ENCODE measurements around the gene PLAC1. TPM values are rescaled to one million over a fixed set of nuclear protein-coding genes. Genes with fewer than 3 reads are reported as not detected.

PLAC1 gene
- total and polyA plus RNA-seq, 2 of the 13 experiments (the other 11 are each of a cell fraction or from before 2014, with no cell fraction given), result 0.40 to 2.7 TPM

DNA sequence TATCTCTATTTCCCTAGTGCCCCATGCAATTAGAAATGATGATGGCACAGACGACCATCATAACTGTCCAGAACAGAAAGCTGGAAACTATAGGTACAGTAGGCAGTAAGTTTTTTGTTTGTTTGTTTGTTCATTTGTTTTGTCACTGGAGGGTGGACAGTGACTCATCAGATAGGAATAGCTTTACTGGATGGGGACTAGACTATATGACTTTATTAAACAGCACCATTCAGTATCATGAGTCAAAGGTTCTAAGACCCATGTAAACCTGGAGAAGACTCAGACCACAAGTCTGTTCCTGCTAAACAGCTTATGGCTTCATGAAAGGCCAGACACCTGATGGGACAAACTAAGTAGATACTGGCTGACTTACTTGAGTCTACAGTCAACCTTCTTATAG, 38.4 kb downstream of the PLAC1 start:
- no peak for TF ChIP-seq ZBTB34 (CRISPR knock-in tag; IDR thresholded peaks at IDR 0.05)
- no peak for TF ChIP-seq TCF7L2 (IDR thresholded peaks at IDR 0.05; ENCODE audit: low read depth, low read length)
- no peak for TF ChIP-seq SETDB1 (CRISPR knock-in tag; IDR thresholded peaks at IDR 0.05; ENCODE audit: borderline replicate concordance)
- no peak for TF ChIP-seq EHMT2 (IDR thresholded peaks at IDR 0.05; ENCODE audit: borderline replicate concordance, low read depth, low read length)
- no peak for TF ChIP-seq BHLHE40 (IDR thresholded peaks at IDR 0.05; ENCODE audit: low read length)
- no peak for TF ChIP-seq BCL6 (CRISPR knock-in tag; IDR thresholded peaks at IDR 0.05)
- no peak for TF ChIP-seq MAFK (conservative IDR thresholded peaks at IDR 0.05 in 1 of 2, IDR thresholded peaks at IDR 0.05 in 1 of 2; ENCODE audit: low read length in 2 of 2)
- no peak for TF ChIP-seq TOE1 (CRISPR knock-in tag; IDR thresholded peaks at IDR 0.05)
- TF ChIP-seq FLYWCH1 (CRISPR knock-in tag; IDR thresholded peaks at IDR 0.05), result no peak
- DNase-seq (ENCODE audit: low spot score) (no peak), FAIRE-seq (no peak), ATAC-seq (no peak)
- Histone ChIP-seq H3K27ac (ENCODE audit: extremely low read length, insufficient read depth, low read length) (no peak overlapping the region), H3K4me3 (replicated peaks in 1 of 3; ENCODE audit: insufficient read depth in 1 of 3, low read depth in 2 of 3, low read length in 3 of 3) (no peak overlapping the region), H3K9ac (ENCODE audit: insufficient read depth, low read depth, low read length) (no peak overlapping the region), H2AFZ (ENCODE audit: low read length) (no peak overlapping the region), H3K9me3 (ENCODE audit: low read length) (no peaks in the 10 kb centered on the region), H3K36me3 (replicated peaks in 1 of 2; ENCODE audit: control insufficient read depth in 1 of 2, insufficient read depth in 2 of 2, low read length in 2 of 2) (no peaks in the 10 kb centered on the region), H4K20me1 (ENCODE audit: insufficient read depth, low read length) (no peaks in the 10 kb centered on the region), H3K4me1 (ENCODE audit: insufficient read depth, low read length) (no peaks in the 10 kb centered on the region), H3K27me3 (ENCODE audit: control insufficient read depth in 1 of 2, insufficient read depth in 2 of 2, low read length in 2 of 2) (no peaks in the 10 kb centered on the region), H3K79me2 (ENCODE audit: insufficient read depth, low read length) (no peaks in the 10 kb centered on the region), H3K4me2 (ENCODE audit: low read depth, low read length) (no peak overlapping the region)
- POLR2A ChIA-PET, result no interaction called here
- BruUV-seq (replicated peaks), result no TSS peak
- intact Hi-C loops (cut with micrococcal nuclease; ENCODE audit: unreplicated experiment), result no loop called here
- CTCF ChIA-PET (ENCODE audit: low intra/inter-chr PET ratio, low total read pairs), result no interaction called here
- WGBS (ENCODE audit: low lambda C conversion rate), result 0% methylated on average over 1 of the region's 1 CpG
- in situ Hi-C loops (cut with HindIII; ENCODE audit: extremely low pct_ligation_motif_present, low pct_unique_long_range_greater_than_20kb), result no loop called here

DNA sequence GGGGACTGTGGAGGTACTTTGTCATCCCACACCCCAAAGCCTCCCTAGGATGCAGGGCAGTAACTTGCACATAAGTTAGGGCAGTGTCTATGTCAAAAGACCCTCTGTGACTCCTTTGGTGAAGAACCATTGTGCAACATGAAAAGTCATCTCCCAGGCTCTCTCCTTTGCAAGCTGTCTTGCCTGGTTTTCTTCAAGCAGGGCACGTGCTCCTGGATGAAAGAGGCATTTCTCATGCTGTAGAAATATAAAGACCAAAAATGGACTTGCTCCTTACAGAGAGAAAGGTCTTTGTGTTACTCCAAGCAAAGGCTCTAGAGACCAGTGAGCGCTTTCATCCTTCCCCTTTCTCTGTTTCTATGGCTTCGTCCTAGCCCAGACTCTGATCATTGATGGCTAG, 44.9 kb downstream of the PLAC1 start:
- in situ Hi-C loops (cut with HindIII; ENCODE audit: extremely low pct_ligation_motif_present, low pct_unique_long_range_greater_than_20kb) (no loop called here), intact Hi-C loops (cut with micrococcal nuclease; ENCODE audit: unreplicated experiment) (no loop called here)
- H3K9ac ChIP-seq (ENCODE audit: insufficient read depth, low read depth, low read length), result no peak overlapping the region
- TF ChIP-seq SP1 (IDR thresholded peaks at IDR 0.05) (no peak), SP1 (CRISPR knock-in tag; IDR thresholded peaks at IDR 0.05) (no peak), ELF1 (CRISPR knock-in tag; IDR thresholded peaks at IDR 0.05) (no peak), SAP130 (CRISPR knock-in tag; IDR thresholded peaks at IDR 0.05; ENCODE audit: low read depth) (no peak), PTBP1 (IDR thresholded peaks at IDR 0.05; ENCODE audit: low read depth, low read length, poor library complexity, severe bottlenecking) (no peak), ZFP41 (CRISPR knock-in tag; IDR thresholded peaks at IDR 0.05; ENCODE audit: borderline replicate concordance) (no peak), SALL1 (CRISPR knock-in tag; IDR thresholded peaks at IDR 0.05) (no peak), ZNF225 (CRISPR knock-in tag; IDR thresholded peaks at IDR 0.05) (no peak), ZNF792 (CRISPR knock-in tag; IDR thresholded peaks at IDR 0.05) (no peak), ZNF790 (CRISPR knock-in tag; IDR thresholded peaks at IDR 0.05; ENCODE audit: borderline replicate concordance) (no peak), BRCA1 (CRISPR knock-in tag; IDR thresholded peaks at IDR 0.05) (no peak), FOXM1 (CRISPR knock-in tag; IDR thresholded peaks at IDR 0.05) (no peak), GTF2F1 (IDR thresholded peaks at IDR 0.05; ENCODE audit: low read length) (no peak), ZNF660 (CRISPR knock-in tag; IDR thresholded peaks at IDR 0.05; ENCODE audit: borderline replicate concordance, low read depth) (no peak), ZNF839 (CRISPR knock-in tag; IDR thresholded peaks at IDR 0.05; ENCODE audit: borderline replicate concordance) (no peak)
- H3K27ac ChIP-seq (ENCODE audit: extremely low read length, insufficient read depth, low read length), result no peak overlapping the region
- H2AFZ ChIP-seq (ENCODE audit: low read length), result no peak overlapping the region
- no peak overlapping the region for H3K4me3 ChIP-seq (replicated peaks in 1 of 3; ENCODE audit: insufficient read depth in 1 of 3, low read depth in 2 of 3, low read length in 3 of 3)
- no peak for DNase-seq (ENCODE audit: low spot score)
- no peaks in the 10 kb centered on the region for H3K36me3 ChIP-seq (replicated peaks in 1 of 2; ENCODE audit: control insufficient read depth in 1 of 2, insufficient read depth in 2 of 2, low read length in 2 of 2)
- H3K9me3 ChIP-seq (ENCODE audit: low read length), result no peaks in the 10 kb centered on the region
- ChIA-PET CTCF (ENCODE audit: low intra/inter-chr PET ratio, low total read pairs) (no interaction called here), POLR2A (no interaction called here)
- H3K4me2 ChIP-seq (ENCODE audit: low read depth, low read length), result no peak overlapping the region
- 0% methylated on average over 1 of the region's 3 CpGs for WGBS (ENCODE audit: low lambda C conversion rate)
- no peaks in the 10 kb centered on the region for H4K20me1 ChIP-seq (ENCODE audit: insufficient read depth, low read length)
- FAIRE-seq, result no peak
- no peak for ATAC-seq
- no peaks in the 10 kb centered on the region for H3K4me1 ChIP-seq (ENCODE audit: insufficient read depth, low read length)
- no peaks in the 10 kb centered on the region for H3K27me3 ChIP-seq (ENCODE audit: control insufficient read depth in 1 of 2, insufficient read depth in 2 of 2, low read length in 2 of 2)
- H3K79me2 ChIP-seq (ENCODE audit: insufficient read depth, low read length), result no peaks in the 10 kb centered on the region
- no TSS peak for BruUV-seq (replicated peaks)

Data from HepG2 (cell line).